ENCODE measurements around the gene BCAS3.

Gene BCAS3

GRCh38 chr17:61254904-61255303, 577.3 kb downstream of the BCAS3 start:
- no peak for DNase-seq (ENCODE audit: low spot score)

- no peak for DNase-seq (ENCODE audit: low spot score)
Measured at GRCh38 chr17:61255647-61256046, 578.0 kb downstream of the BCAS3 start.

GRCh38 chr17:61259360-61259759, 581.7 kb downstream of the BCAS3 start:
- no peak for DNase-seq (ENCODE audit: low spot score)

GRCh38 chr17:61260071-61260797, 582.6 kb downstream of the BCAS3 start:
- no peak for DNase-seq (ENCODE audit: low spot score)

- DNase-seq (ENCODE audit: low spot score) = no peak
Measured at GRCh38 chr17:61261001-61261637, 583.5 kb downstream of the BCAS3 start.

GRCh38 chr17:61265397-61265796, 587.7 kb downstream of the BCAS3 start:
- no peak for DNase-seq (ENCODE audit: low spot score)

GRCh38 chr17:61267847-61268246, 590.2 kb downstream of the BCAS3 start:
- no peak for DNase-seq (ENCODE audit: low spot score)

GRCh38 chr17:61275395-61275794, 597.7 kb downstream of the BCAS3 start:
- DNase-seq (ENCODE audit: low spot score) = no peak

- no peak for DNase-seq (ENCODE audit: low spot score)
Measured at GRCh38 chr17:61276806-61277205, 599.2 kb downstream of the BCAS3 start.

- no peak for DNase-seq (ENCODE audit: low spot score)
Measured at GRCh38 chr17:61279476-61280145, 602.0 kb downstream of the BCAS3 start.

- DNase-seq (ENCODE audit: low spot score) = no peak
Measured at GRCh38 chr17:61280338-61280737, 602.7 kb downstream of the BCAS3 start.

- DNase-seq (ENCODE audit: low spot score) = no peak
Measured at GRCh38 chr17:61280851-61281250, 603.2 kb downstream of the BCAS3 start.

GRCh38 chr17:61282377-61282776, 604.7 kb downstream of the BCAS3 start:
- DNase-seq (ENCODE audit: low spot score) = no peak

GRCh38 chr17:61283043-61283442, 605.4 kb downstream of the BCAS3 start:
- no peak for DNase-seq (ENCODE audit: low spot score)

GRCh38 chr17:61284174-61284573, 606.5 kb downstream of the BCAS3 start:
- DNase-seq (ENCODE audit: low spot score) = no peak

GRCh38 chr17:61284746-61285145, 607.1 kb downstream of the BCAS3 start:
- DNase-seq (ENCODE audit: low spot score) = no peak

- no peak for DNase-seq (ENCODE audit: low spot score)
Measured at GRCh38 chr17:61285526-61286320, 608.1 kb downstream of the BCAS3 start.

- no peak for DNase-seq (ENCODE audit: low spot score)
Measured at GRCh38 chr17:61286449-61286848, 608.8 kb downstream of the BCAS3 start.

GRCh38 chr17:61289408-61290385, 612.0 kb downstream of the BCAS3 start:
- DNase-seq (ENCODE audit: low spot score) = no peak

- DNase-seq (ENCODE audit: low spot score) = no peak
Measured at GRCh38 chr17:61291451-61292285, 614.0 kb downstream of the BCAS3 start.

Data from hematopoietic multipotent progenitor cell treated with erythropoietin and hydrocortisone succinate and interleukin-3 and kit ligand, for 15 days (in vitro differentiated cells).